Suprapubic skin (tissue), 4 donors: ENCODE measurements around the gene MYCBP2.

Experiments used
- CTCF ChIP-seq, 2 donors: fragments of 200-600 bp in 1 of 2; fragments of 450-650 bp in 1 of 2; sonication (generic) in 1 of 2; IDR thresholded peaks; one replicate each; pipeline ENCODE4 v1.5.1; 2016 to 2019; ENCODE audit warnings: antibody characterized with exemption in 2 of 2, mild to moderate bottlenecking in 1 of 2, moderate library complexity in 1 of 2
- POLR2A ChIP-seq, 2 donors: fragments of 450-650 bp; IDR thresholded peaks; one replicate each; pipeline ENCODE4 v1.6.1; 2017; ENCODE audit warnings: antibody characterized with exemption in 2 of 2, mild to moderate bottlenecking in 2 of 2, moderate library complexity in 2 of 2
- POLR2AphosphoS5 ChIP-seq, 3 donors: sonication (generic); formaldehyde crosslinking; IDR thresholded peaks; one replicate each; pipeline ENCODE4 v1.6.1; 2017; ENCODE audit warnings: antibody characterized with exemption in 3 of 3

- TF ChIP-seq CTCF (IDR thresholded peaks at IDR 0.05) = no peak
- no peak for TF ChIP-seq POLR2A (IDR thresholded peaks at IDR 0.05)
- TF ChIP-seq POLR2AphosphoS5 (IDR thresholded peaks at IDR 0.05) = no peak
Observed at GRCh38 chr13:77291774-77292173, 35.1 kb downstream of the MYCBP2 start.
